Measurements from ENCODE around the gene C2CD4D.

C2CD4D gene

DNA sequence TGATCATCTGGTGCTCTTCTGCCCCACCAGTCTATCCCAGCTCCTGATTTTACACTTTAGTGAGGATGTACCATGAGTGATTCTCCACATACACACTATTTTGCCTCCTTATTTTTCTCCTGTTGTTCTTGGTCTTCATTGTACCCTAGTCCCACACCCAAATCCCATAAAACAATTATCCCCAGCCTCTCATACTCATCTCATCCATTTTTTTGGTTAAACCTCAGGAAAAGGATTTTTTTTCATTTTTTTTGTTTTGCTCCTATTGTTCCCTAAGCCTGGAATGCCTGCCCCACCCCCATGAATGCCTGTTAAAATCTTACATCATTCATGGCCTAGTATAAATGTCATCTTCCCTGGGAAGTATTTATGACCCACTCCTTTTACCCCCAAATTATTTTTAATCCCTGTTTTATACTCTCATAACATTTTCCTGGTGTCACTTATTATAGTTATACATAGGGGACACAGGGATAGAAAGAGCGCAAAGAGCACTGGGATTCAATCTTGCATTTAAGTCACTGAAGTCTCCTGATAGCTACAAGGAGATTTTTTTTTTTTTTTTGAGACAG, 29.5 kb downstream of the C2CD4D start:
- H3K4me1 ChIP-seq (ENCODE audit: insufficient read depth, poor library complexity, severe bottlenecking): no peaks in the 10 kb centered on the region
- DNase-seq (ENCODE audit: low spot score): no peak
- H3K27ac ChIP-seq (ENCODE audit: poor library complexity, severe bottlenecking): no peak overlapping the region
- no peaks in the 10 kb centered on the region for H3K9me3 ChIP-seq (ENCODE audit: severe bottlenecking)
- no peaks in the 10 kb centered on the region for H3K36me3 ChIP-seq (ENCODE audit: low read depth)
- no peak for ATAC-seq (ENCODE audit: low read depth)
- H3K4me3 ChIP-seq (ENCODE audit: severe bottlenecking): no peak overlapping the region
- TF ChIP-seq, protein P1, sequence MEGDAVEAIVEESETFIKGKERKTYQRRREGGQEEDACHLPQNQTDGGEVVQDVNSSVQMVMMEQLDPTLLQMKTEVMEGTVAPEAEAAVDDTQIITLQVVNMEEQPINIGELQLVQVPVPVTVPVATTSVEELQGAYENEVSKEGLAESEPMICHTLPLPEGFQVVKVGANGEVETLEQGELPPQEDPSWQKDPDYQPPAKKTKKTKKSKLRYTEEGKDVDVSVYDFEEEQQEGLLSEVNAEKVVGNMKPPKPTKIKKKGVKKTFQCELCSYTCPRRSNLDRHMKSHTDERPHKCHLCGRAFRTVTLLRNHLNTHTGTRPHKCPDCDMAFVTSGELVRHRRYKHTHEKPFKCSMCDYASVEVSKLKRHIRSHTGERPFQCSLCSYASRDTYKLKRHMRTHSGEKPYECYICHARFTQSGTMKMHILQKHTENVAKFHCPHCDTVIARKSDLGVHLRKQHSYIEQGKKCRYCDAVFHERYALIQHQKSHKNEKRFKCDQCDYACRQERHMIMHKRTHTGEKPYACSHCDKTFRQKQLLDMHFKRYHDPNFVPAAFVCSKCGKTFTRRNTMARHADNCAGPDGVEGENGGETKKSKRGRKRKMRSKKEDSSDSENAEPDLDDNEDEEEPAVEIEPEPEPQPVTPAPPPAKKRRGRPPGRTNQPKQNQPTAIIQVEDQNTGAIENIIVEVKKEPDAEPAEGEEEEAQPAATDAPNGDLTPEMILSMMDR (IDR thresholded peaks at IDR 0.05; ENCODE audit: poor library complexity, severe bottlenecking): no peak
- H3K27me3 ChIP-seq (ENCODE audit: insufficient read depth, poor library complexity, severe bottlenecking): no peaks in the 10 kb centered on the region

DNA sequence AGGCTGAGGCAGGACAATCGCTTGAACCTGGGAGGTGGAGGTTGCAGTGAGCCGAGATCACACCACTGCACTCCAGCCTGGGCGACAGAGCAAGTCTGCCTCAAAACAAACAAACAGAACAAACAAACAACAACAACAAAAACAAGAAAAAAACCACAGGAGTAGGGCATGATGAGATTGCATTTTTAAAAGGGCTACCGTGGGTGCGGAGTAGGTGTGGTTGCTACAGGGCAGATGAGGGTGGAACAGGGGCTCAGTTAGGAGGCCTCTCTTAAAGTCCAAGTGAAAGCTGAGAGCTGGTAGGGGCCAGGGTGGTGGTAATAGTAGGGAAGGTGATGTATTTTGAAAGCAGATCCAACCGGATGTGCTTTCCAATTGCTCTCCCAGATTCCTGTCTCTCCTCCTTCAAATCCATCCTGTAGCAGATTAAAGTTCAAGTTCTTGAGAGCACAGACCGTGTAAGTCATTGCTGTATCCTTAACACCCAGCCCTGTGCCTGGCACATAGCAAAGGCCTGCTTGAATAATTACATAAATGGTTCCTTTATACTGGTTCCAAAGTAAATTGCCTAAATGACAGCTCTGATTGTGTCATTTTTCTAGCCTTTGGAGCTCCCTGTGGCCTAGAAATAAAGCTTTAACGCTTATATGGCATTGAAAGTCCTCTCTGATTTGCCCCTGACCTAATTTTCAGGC, 30.2 kb downstream of the C2CD4D start:
- no peaks in the 10 kb centered on the region for H3K36me3 ChIP-seq (ENCODE audit: low read depth)
- DNase-seq (ENCODE audit: low spot score) (no peak), ATAC-seq (ENCODE audit: low read depth) (no peak)
- no peaks in the 10 kb centered on the region for H3K27me3 ChIP-seq (ENCODE audit: insufficient read depth, poor library complexity, severe bottlenecking)
- H3K9me3 ChIP-seq (ENCODE audit: severe bottlenecking): no peaks in the 10 kb centered on the region
- H3K4me3 ChIP-seq (ENCODE audit: severe bottlenecking): no peak overlapping the region
- no peak overlapping the region for H3K27ac ChIP-seq (ENCODE audit: poor library complexity, severe bottlenecking)
- H3K4me1 ChIP-seq (ENCODE audit: insufficient read depth, poor library complexity, severe bottlenecking): no peaks in the 10 kb centered on the region
- TF ChIP-seq, protein P1 (IDR thresholded peaks at IDR 0.05; ENCODE audit: poor library complexity, severe bottlenecking): no peak

DNA sequence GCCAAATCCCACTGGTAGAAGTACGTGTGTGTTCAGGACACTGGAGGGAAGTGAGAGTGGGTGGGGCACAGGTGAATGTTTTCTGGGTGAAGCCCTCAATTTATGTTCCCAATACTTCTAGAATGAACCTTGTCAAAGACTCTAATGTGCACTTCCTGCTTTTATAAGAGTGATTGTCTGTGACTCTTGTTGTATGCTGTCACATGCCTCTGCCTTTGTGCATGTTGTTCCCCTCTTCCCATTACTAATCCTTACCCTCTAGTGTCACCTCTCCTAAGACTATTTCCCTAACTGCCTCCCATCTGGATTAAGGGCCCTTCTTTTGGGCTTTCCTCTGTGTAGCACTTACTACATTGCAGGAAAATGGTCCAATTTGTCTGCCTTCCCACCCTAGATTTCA, 31.9 kb downstream of the C2CD4D start:
- DNase-seq (ENCODE audit: low spot score) (no peak), ATAC-seq (ENCODE audit: low read depth) (no peak)
- no peaks in the 10 kb centered on the region for H3K36me3 ChIP-seq (ENCODE audit: low read depth)
- no peaks in the 10 kb centered on the region for H3K4me1 ChIP-seq (ENCODE audit: insufficient read depth, poor library complexity, severe bottlenecking)
- no peaks in the 10 kb centered on the region for H3K9me3 ChIP-seq (ENCODE audit: severe bottlenecking)
- TF ChIP-seq, protein P1 (IDR thresholded peaks at IDR 0.05; ENCODE audit: poor library complexity, severe bottlenecking): no peak
- no peaks in the 10 kb centered on the region for H3K27me3 ChIP-seq (ENCODE audit: insufficient read depth, poor library complexity, severe bottlenecking)
- H3K27ac ChIP-seq (ENCODE audit: poor library complexity, severe bottlenecking): no peak overlapping the region
- no peak overlapping the region for H3K4me3 ChIP-seq (ENCODE audit: severe bottlenecking)

DNA sequence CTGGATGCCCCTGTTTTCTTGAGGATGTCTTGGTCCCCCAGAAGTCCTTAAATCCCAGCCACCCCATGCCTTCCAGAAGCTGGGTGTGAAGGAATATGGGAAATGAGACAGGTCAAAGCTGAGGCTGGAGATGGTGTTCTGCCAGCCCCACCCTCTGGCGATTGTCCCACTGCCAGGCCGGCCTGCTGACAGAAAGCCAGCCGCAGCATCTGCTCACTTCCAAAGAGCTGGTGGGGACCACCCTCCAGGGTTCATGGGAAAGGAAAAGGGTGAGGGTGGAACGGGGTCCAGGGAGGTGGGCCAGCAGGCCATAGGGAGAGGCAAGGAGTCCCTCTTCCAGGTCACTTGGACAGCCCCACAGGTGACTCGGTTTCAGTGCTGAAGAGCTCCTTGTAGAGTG, 32.5 kb downstream of the C2CD4D start:
- Histone ChIP-seq H3K9me3 (ENCODE audit: severe bottlenecking) (no peaks in the 10 kb centered on the region), H3K27me3 (ENCODE audit: insufficient read depth, poor library complexity, severe bottlenecking) (no peaks in the 10 kb centered on the region), H3K36me3 (ENCODE audit: low read depth) (no peaks in the 10 kb centered on the region), H3K4me3 (ENCODE audit: severe bottlenecking) (no peak overlapping the region), H3K27ac (ENCODE audit: poor library complexity, severe bottlenecking) (no peak overlapping the region), H3K4me1 (ENCODE audit: insufficient read depth, poor library complexity, severe bottlenecking) (no peaks in the 10 kb centered on the region)
- no peak for ATAC-seq (ENCODE audit: low read depth)
- DNase-seq (ENCODE audit: low spot score): no peak
- TF ChIP-seq, protein P1 (IDR thresholded peaks at IDR 0.05; ENCODE audit: poor library complexity, severe bottlenecking): no peak

DNA sequence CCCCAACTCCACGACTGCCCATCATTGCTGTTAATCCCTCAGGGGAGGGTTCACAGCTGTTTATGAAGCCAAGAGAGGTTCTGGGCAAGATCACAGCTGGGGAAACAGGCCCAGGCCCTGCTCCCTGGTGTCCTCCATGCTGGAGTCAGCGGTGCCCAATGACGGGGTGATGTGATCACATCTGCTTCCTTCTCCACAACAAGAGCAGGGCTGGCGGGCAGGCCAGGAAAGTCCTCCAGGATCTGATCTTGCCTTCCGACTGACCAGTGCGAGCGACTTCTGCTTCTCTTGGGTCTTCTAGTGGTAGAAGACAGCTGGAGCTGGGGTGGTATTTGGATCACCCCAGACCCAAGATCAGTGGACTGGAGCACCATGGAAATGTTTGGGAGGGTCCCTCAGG, 33.5 kb downstream of the C2CD4D start:
- TF ChIP-seq, protein P1 (IDR thresholded peaks at IDR 0.05; ENCODE audit: poor library complexity, severe bottlenecking): no peak
- H3K27me3 ChIP-seq (ENCODE audit: insufficient read depth, poor library complexity, severe bottlenecking): no peaks in the 10 kb centered on the region

More for the DNA sequence above, 33.5 kb downstream of the C2CD4D start:
- DNase-seq (ENCODE audit: low spot score): no peak
- no peaks in the 10 kb centered on the region for H3K4me1 ChIP-seq (ENCODE audit: insufficient read depth, poor library complexity, severe bottlenecking)
- no peak for ATAC-seq (ENCODE audit: low read depth)
- no peaks in the 10 kb centered on the region for H3K9me3 ChIP-seq (ENCODE audit: severe bottlenecking)
- no peak overlapping the region for H3K4me3 ChIP-seq (ENCODE audit: severe bottlenecking)
- H3K27ac ChIP-seq (ENCODE audit: poor library complexity, severe bottlenecking): no peak overlapping the region
- H3K36me3 ChIP-seq (ENCODE audit: low read depth): no peaks in the 10 kb centered on the region

Data from RWPE2 (cell line).